ENCODE measurements around the gene KRT6A. TPM values are rescaled to one million over a fixed set of nuclear protein-coding genes. Genes with fewer than 3 reads are reported as not detected.

KRT6A gene
- total and polyA plus RNA-seq, 9 of the 15 experiments (the other 6 are each of a cell fraction or from before 2014, with no cell fraction given) = 0.26 TPM; not detected in 8

- no peak for TF ChIP-seq ILK (tag; IDR thresholded peaks at IDR 0.05; ENCODE audit: borderline replicate concordance, low read depth)
- no peak for TF ChIP-seq CSDE1 (IDR thresholded peaks at IDR 0.05)
- TF ChIP-seq SPI1 (IDR thresholded peaks at IDR 0.05; ENCODE audit: borderline replicate concordance, low read depth, low read length) = 0 out of 2 replicates have a peak, but pooled peaks have one; percentile 9
These were observed 46.6 kb downstream of the KRT6A start (continued) for GRCh38 chr12:52446367-52447045.

- Histone ChIP-seq H3K79me2 (ENCODE audit: control insufficient read depth, insufficient read depth, low read length) (no peaks in the 10 kb centered on the region), H3K27ac (ENCODE audit: extremely low read depth, low read depth, low read length) (no peak overlapping the region), H2AFZ (ENCODE audit: low read depth, low read length) (no peak overlapping the region), H3K9ac (ENCODE audit: insufficient read depth in 1 of 2, low read depth in 2 of 2, low read length in 2 of 2) (no peak overlapping the region), H3K27me3 (ENCODE audit: control insufficient read depth in 2 of 2, insufficient read depth in 2 of 2, low read length in 2 of 2) (peaks cover 2 to 39% of the 10 kb centered on the region in 2 experiments; a peak in 3 of 5 replicates), H4K20me1 (replicated peaks; ENCODE audit: control insufficient read depth, insufficient read depth, low read length) (no peaks in the 10 kb centered on the region; the same call in 1 of the 2 replicates), H3K4me3 (no peak overlapping the region), H3K4me2 (ENCODE audit: insufficient read depth, low read length) (no peak overlapping the region), H3K4me1 (replicated peaks in 1 of 2; ENCODE audit: control insufficient read depth in 2 of 2, insufficient read depth in 2 of 2, low read length in 2 of 2) (no peaks in the 10 kb centered on the region), H3K9me3 (replicated peaks; ENCODE audit: control insufficient read depth, insufficient read depth, low read depth, low read length) (no peaks in the 10 kb centered on the region), H3K9me1 (ENCODE audit: control insufficient read depth, insufficient read depth, low read length) (no peaks in the 10 kb centered on the region), H3K36me3 (ENCODE audit: control insufficient read depth, insufficient read depth, low read length) (no peaks in the 10 kb centered on the region)
- no TSS peak for BruUV-seq (replicated peaks)
- 0% methylated on average over 3 of the region's 3 CpGs for WGBS (ENCODE audit: insufficient coverage, low coverage, missing lambda C conversion rate)
- ChIA-PET CTCF (ENCODE audit: low intra/inter-chr PET ratio) (no interaction called here), POLR2A (interaction anchor here (0.7 kb wide), 1 partner anchor 252 kb away, joined by 3 read pairs; no protein-coding TSS in a partner anchor)
- no peak for FAIRE-seq
- ATAC-seq = no peak
- no peak for DNase-seq (ENCODE audit: extremely low read depth in 1 of 4, low spot score in 3 of 4)
- intact Hi-C loops (cut with micrococcal nuclease) (no loop called here), in situ Hi-C loops (cut with MboI) (no loop called here)
- TF ChIP-seq KLF1 (tag; IDR thresholded peaks at IDR 0.05) = no peak
- TF ChIP-seq MCM2 (IDR thresholded peaks at IDR 0.05; ENCODE audit: low read depth) = no peak
- no peak for TF ChIP-seq NR4A1 (CRISPR knock-in tag; IDR thresholded peaks at IDR 0.05)
- TF ChIP-seq NR4A1 (tag; IDR thresholded peaks at IDR 0.05) = no peak
- no peak for TF ChIP-seq PRMT5 (CRISPR knock-in tag; IDR thresholded peaks at IDR 0.05)
- no peak for TF ChIP-seq ZC3H11A (IDR thresholded peaks at IDR 0.05; ENCODE audit: low read depth, low read length)
- TF ChIP-seq ZBTB5 (IDR thresholded peaks at IDR 0.05) = no peak
- no peak for TF ChIP-seq FOSL1 (tag; conservative IDR thresholded peaks at IDR 0.05)
- no peak for TF ChIP-seq FOXA3 (CRISPR knock-in tag; conservative IDR thresholded peaks at IDR 0.05 in 1 of 2, IDR thresholded peaks at IDR 0.05 in 1 of 2)
- TF ChIP-seq CUX1 (CRISPR knock-in tag; IDR thresholded peaks at IDR 0.05) = no peak
- TF ChIP-seq HMG20B (CRISPR knock-in tag; IDR thresholded peaks at IDR 0.05) = no peak
These were observed 47.2 kb downstream of the KRT6A start for GRCh38 chr12:52445876-52446275.
